Hepatocyte (in vitro differentiated cells): ENCODE results near the gene CCDC187. TPM values are rescaled to one million over a fixed set of nuclear protein-coding genes. Genes with fewer than 3 reads are reported as not detected.

Experiments
- DNase-seq: peaks from one replicate; pipeline ENCODE4 v3.0.0-alpha.2; 2016; ENCODE audit warnings: low spot score
- H2AFZ ChIP-seq: fragments of 200-600 bp; sonication (generic); 2 replicates; pipeline ENCODE4 v1.6.0; 2016; ENCODE audit warnings: antibody characterized with exemption, mild to moderate bottlenecking
- H3K27ac ChIP-seq: fragments of 200-600 bp; sonication (generic); 2 replicates; pipeline ENCODE4 v1.5.1; 2016; ENCODE audit warnings: mild to moderate bottlenecking
- H3K27me3 ChIP-seq: fragments of 200-600 bp; sonication (generic); 2 replicates; pipeline ENCODE4 v1.6.1; 2016
- H3K36me3 ChIP-seq: fragments of 200-600 bp; sonication (generic); replicated peaks from 2 replicates; pipeline ENCODE4 v1.5.1; 2016; ENCODE audit warnings: low read depth; ENCODE audit not compliant: insufficient read depth
- H3K4me1 ChIP-seq: fragments of 200-600 bp; sonication (generic); 2 replicates; pipeline ENCODE4 v1.5.1; 2016; ENCODE audit warnings: mild to moderate bottlenecking, moderate library complexity; ENCODE audit not compliant: insufficient read depth
- H3K4me2 ChIP-seq: fragments of 200-600 bp; sonication (generic); 2 replicates; pipeline ENCODE4 v1.6.0; 2016
- H3K4me3 ChIP-seq: fragments of 200-600 bp; sonication (generic); 2 replicates; pipeline ENCODE4 v1.5.1; 2016; ENCODE audit warnings: mild to moderate bottlenecking
- H3K79me2 ChIP-seq: fragments of 200-600 bp; sonication (generic); 2 replicates; pipeline ENCODE4 v1.6.0; 2017; ENCODE audit warnings: mild to moderate bottlenecking
- H3K9me2 ChIP-seq: fragments of 200-600 bp; sonication (generic); replicated peaks from 2 replicates; pipeline ENCODE4 v1.6.0; 2017; ENCODE audit warnings: mild to moderate bottlenecking; ENCODE audit not compliant: insufficient read depth
- H3K9me3 ChIP-seq: fragments of 200-600 bp; sonication (generic); 2 replicates; pipeline ENCODE4 v1.5.1; 2016; ENCODE audit warnings: low read depth, mild to moderate bottlenecking
- H4K20me1 ChIP-seq: fragments of 200-600 bp; sonication (generic); 2 replicates; pipeline ENCODE4 v1.6.0; 2016; ENCODE audit warnings: mild to moderate bottlenecking; ENCODE audit not compliant: insufficient read depth, poor library complexity, severe bottlenecking
- CTCF ChIP-seq: fragments of 200-600 bp; sonication (generic); IDR thresholded peaks from 2 replicates; pipeline ENCODE4 v1.5.1; 2016; ENCODE audit warnings: antibody characterized with exemption, mild to moderate bottlenecking; ENCODE audit not compliant: poor library complexity
- EZH2 ChIP-seq: fragments of 200-600 bp; sonication (generic); IDR thresholded peaks from 2 replicates; pipeline ENCODE4 v1.6.1; 2016; ENCODE audit warnings: antibody characterized with exemption, mild to moderate bottlenecking, borderline replicate concordance
- EZH2phosphoT487 ChIP-seq: fragments of 200-600 bp; sonication (generic); IDR thresholded peaks from one replicate; pipeline ENCODE4 v1.6.1; 2018; ENCODE audit warnings: antibody characterized with exemption, mild to moderate bottlenecking, low read depth, moderate library complexity; ENCODE audit not compliant: unreplicated experiment, severe bottlenecking
- WGBS: methylation state at CpG from one replicate; pipeline ENCODE4 v1.1.6; 2016; ENCODE audit warnings: low lambda C conversion rate; ENCODE audit errors: missing lambda C conversion rate; 5-methylcytosine and 5-hydroxymethylcytosine counted together
- polyA plus RNA-seq: library from polyadenylated mRNA; unstranded; fragments of >200 nt; fragmentation: Nextera tagmentation; extraction: Ambion mirVana; gene quantifications from 2 replicates; pipeline ENCODE4 v1.2.1, GENCODE V29; 2016
- total RNA-seq: library from RNA; depleted of rRNA; stranded (reverse); fragments of >200 nt; gene quantifications from 2 replicates; pipeline ENCODE4 v1.2.3, GENCODE V29; 2014

CCDC187 gene
- total and polyA plus RNA-seq, 2 experiments from 2014 or later: 0.60 to 0.75 TPM

- Histone ChIP-seq H3K4me3 (no peak overlapping the region), H4K20me1 (no peaks in the 10 kb centered on the region), H3K9me3 (no peaks in the 10 kb centered on the region), H2AFZ (no peak overlapping the region), H3K36me3 (no peaks in the 10 kb centered on the region), H3K79me2 (no peaks in the 10 kb centered on the region), H3K27ac (no peak overlapping the region), H3K4me2 (no peak overlapping the region), H3K27me3 (no peaks in the 10 kb centered on the region), H3K9me2 (no peaks in the 10 kb centered on the region), H3K4me1 (no peaks in the 10 kb centered on the region)
- TF ChIP-seq EZH2 (no peak), EZH2phosphoT487 (no peak), CTCF (no peak)
- WGBS: 90% methylated on average over 31 of the region's 32 CpGs
- DNase-seq: no peak
Observed at GRCh38 chr9:136253246-136254130, 50.4 kb downstream of the CCDC187 start.

GRCh38 chr9:136252846-136253245, 51.0 kb downstream of the CCDC187 start:
- H3K9me2 ChIP-seq: no peaks in the 10 kb centered on the region
- 93% methylated on average over 7 of the region's 10 CpGs for WGBS
- no peak for TF ChIP-seq EZH2phosphoT487
- TF ChIP-seq EZH2: no peak
- TF ChIP-seq CTCF: no peak
- no peaks in the 10 kb centered on the region for H3K79me2 ChIP-seq
- no peak for DNase-seq
- H3K4me1 ChIP-seq: no peaks in the 10 kb centered on the region
- H3K27ac ChIP-seq: no peak overlapping the region
- no peaks in the 10 kb centered on the region for H3K9me3 ChIP-seq
- no peak overlapping the region for H3K4me2 ChIP-seq
- H3K36me3 ChIP-seq: no peaks in the 10 kb centered on the region
- H3K27me3 ChIP-seq: no peaks in the 10 kb centered on the region
- H4K20me1 ChIP-seq: no peaks in the 10 kb centered on the region
- H3K4me3 ChIP-seq: no peak overlapping the region
- H2AFZ ChIP-seq: no peak overlapping the region

GRCh38 chr9:136252281-136252680, 51.6 kb downstream of the CCDC187 start:
- no peaks in the 10 kb centered on the region for H3K27me3 ChIP-seq
- H3K4me3 ChIP-seq: no peak overlapping the region
- H3K79me2 ChIP-seq: no peaks in the 10 kb centered on the region
- H3K4me1 ChIP-seq: no peaks in the 10 kb centered on the region
- H3K27ac ChIP-seq: no peak overlapping the region
- no peak overlapping the region for H3K4me2 ChIP-seq
- no peak overlapping the region for H2AFZ ChIP-seq
- no peak for TF ChIP-seq EZH2phosphoT487
- TF ChIP-seq CTCF: no peak
- TF ChIP-seq EZH2: no peak
- 97% methylated on average over 9 of the region's 29 CpGs for WGBS
- no peaks in the 10 kb centered on the region for H4K20me1 ChIP-seq
- no peaks in the 10 kb centered on the region for H3K9me3 ChIP-seq
- H3K9me2 ChIP-seq: no peaks in the 10 kb centered on the region
- no peaks in the 10 kb centered on the region for H3K36me3 ChIP-seq
- DNase-seq: no peak
